ENCODE measurements around the gene CDKN2B-AS1. TPM values are rescaled to one million over a fixed set of nuclear protein-coding genes. Genes with fewer than 3 reads are reported as not detected.

The CDKN2B-AS1 gene
- total RNA-seq, 1 experiment from 2014 or later, result not detected

GRCh38 chr9:22088053-22088716, 93.6 kb downstream of the CDKN2B-AS1 start:
- no peak overlapping the region for H2BK120ac ChIP-seq (ENCODE audit: low read depth, low read length, poor library complexity, severe bottlenecking)
- TF ChIP-seq CTCF (conservative IDR thresholded peaks at IDR 0.05), result no peak
- no peak overlapping the region for H3K18ac ChIP-seq (ENCODE audit: insufficient read length, low read depth, low read length)
- Mint-ChIP-seq H3K27ac (no peak overlapping the region), H3K9me3 (peaks cover 0 to 2% of the 10 kb centered on the region in 2 experiments; a peak in 1 of 5 replicates), H3K4me1 (peaks cover 5 to 6% of the 10 kb centered on the region in 2 experiments; a peak in 3 of 4 replicates), H3K4me3 (no peak overlapping the region), H3K36me3 (ENCODE audit: insufficient read depth in 1 of 3, low read depth in 3 of 3) (no peaks in the 10 kb centered on the region; a peak in 1 of 7 replicates), H3K27me3 (ENCODE audit: low read depth) (no peaks in the 10 kb centered on the region)
- H3K27me3 ChIP-seq (ENCODE audit: insufficient read depth, low read length), result no peaks in the 10 kb centered on the region
- H3K23ac ChIP-seq (ENCODE audit: insufficient read length, low read depth, low read length), result no peak overlapping the region
- no peak overlapping the region for H2BK12ac ChIP-seq (ENCODE audit: insufficient read length, low read depth, low read length)
- DNase-seq, result no peak
- H3K56ac ChIP-seq (ENCODE audit: insufficient read length, low read depth, low read length), result no peak overlapping the region
- H3K79me1 ChIP-seq (ENCODE audit: insufficient read depth, low read depth, low read length, poor library complexity, severe bottlenecking), result no peaks in the 10 kb centered on the region
- no peaks in the 10 kb centered on the region for H3K23me2 ChIP-seq (ENCODE audit: insufficient read length, low read depth, low read length, poor library complexity, severe bottlenecking)
- no peak overlapping the region for H3K14ac ChIP-seq (ENCODE audit: insufficient read depth, low read length)
- no peak overlapping the region for H2AFZ ChIP-seq (ENCODE audit: low read length)
- no peak overlapping the region for H4K91ac ChIP-seq (ENCODE audit: insufficient read length, low read depth, low read length)
- H3K27ac ChIP-seq (ENCODE audit: insufficient read length, low read depth, low read length), result no peak overlapping the region
- no peaks in the 10 kb centered on the region for H3K9me3 ChIP-seq (ENCODE audit: control insufficient read depth, low read depth, low read length)
- no peak overlapping the region for H3K9ac ChIP-seq (ENCODE audit: extremely low read depth, insufficient read length, low read length)
- no peak overlapping the region for H3K4me2 ChIP-seq (ENCODE audit: insufficient read depth, insufficient read length, low read length)
- H2BK20ac ChIP-seq (ENCODE audit: low read depth, low read length, poor library complexity, severe bottlenecking), result no peak overlapping the region
- H3T11ph ChIP-seq (ENCODE audit: low read length), result no peak overlapping the region
- no peaks in the 10 kb centered on the region for H3K4me1 ChIP-seq (ENCODE audit: insufficient read depth, low read length)
- no peaks in the 10 kb centered on the region for H4K20me1 ChIP-seq (ENCODE audit: control insufficient read depth, insufficient read depth, insufficient read length)
- no peak overlapping the region for H2AK5ac ChIP-seq (ENCODE audit: insufficient read length, low read length)
- H4K5ac ChIP-seq (ENCODE audit: insufficient read length, low read depth, low read length), result no peak overlapping the region
- H3K79me2 ChIP-seq (ENCODE audit: insufficient read depth, low read length), result no peaks in the 10 kb centered on the region
- H3K4ac ChIP-seq (ENCODE audit: low read depth, low read length), result no peak overlapping the region
- H4K8ac ChIP-seq (replicated peaks; ENCODE audit: insufficient read length, low read depth, low read length), result no peak overlapping the region
- H2BK15ac ChIP-seq (ENCODE audit: low read depth, low read length), result no peak overlapping the region
- H2BK5ac ChIP-seq (ENCODE audit: insufficient read length, low read length), result no peak overlapping the region
- WGBS (ENCODE audit: extremely low coverage, insufficient read length, low lambda C conversion rate), result no CpG with 5 or more reads among the region's 5 CpGs

Data from H9 (cell line).